Calu3 (cell line): ENCODE results near the gene PRSS35. TPM values are rescaled to one million over a fixed set of nuclear protein-coding genes. Genes with fewer than 3 reads are reported as not detected.

Experiments
- Bru-seq: library from RNA; stranded (reverse); fragments of 400-500 nt; gene quantifications from one replicate; lab custom pipeline; 2021; lab: Mats Ljungman, UMichigan
- BruChase-seq, 2 experiments: library from RNA; stranded (reverse); fragments of 400-500 nt; gene quantifications; one replicate each; lab custom pipeline; 2021; lab: Mats Ljungman, UMichigan
- BruUV-seq: library from RNA; stranded (reverse); fragments of 400-500 nt; replicated peaks from 2 replicates; lab custom pipeline; 2021; lab: Mats Ljungman, UMichigan
- CTCF ChIA-PET: fragments of 300-600 bp; sonication (Branson Sonifier 250); formaldehyde crosslinking; loops from one replicate; lab custom pipeline; 2022; ENCODE audit warnings: antibody characterized with exemption; lab: Charles Lee
- DNase-seq: peaks from one replicate; pipeline ENCODE4 v3.0.0; 2022
- H3K27ac Mint-ChIP-seq: one replicate; pipeline ENCODE4 v1.8.0; 2022; ENCODE audit warnings: mixed read lengths; ENCODE audit not compliant: unreplicated experiment
- H3K27me3 Mint-ChIP-seq: one replicate; pipeline ENCODE4 v1.8.0; 2022; ENCODE audit warnings: mixed read lengths; ENCODE audit not compliant: unreplicated experiment
- H3K36me3 Mint-ChIP-seq: one replicate; pipeline ENCODE4 v1.8.0; 2022; ENCODE audit warnings: mild to moderate bottlenecking, moderate library complexity, mixed read lengths; ENCODE audit not compliant: insufficient read depth, unreplicated experiment
- H3K4me1 Mint-ChIP-seq: one replicate; pipeline ENCODE4 v1.8.0; 2022; ENCODE audit warnings: mild to moderate bottlenecking, low read depth, mixed read lengths; ENCODE audit not compliant: unreplicated experiment
- H3K4me3 Mint-ChIP-seq: one replicate; pipeline ENCODE4 v1.8.0; 2022; ENCODE audit warnings: mild to moderate bottlenecking, low read depth, moderate library complexity, mixed read lengths; ENCODE audit not compliant: unreplicated experiment
- H3K9me3 Mint-ChIP-seq: one replicate; pipeline ENCODE4 v1.8.0; 2022; ENCODE audit warnings: low read depth, mixed read lengths; ENCODE audit not compliant: unreplicated experiment
- CTCF ChIP-seq: fragments of 200-600 bp; IDR thresholded peaks from one replicate; pipeline ENCODE4 v1.8.0; 2022; ENCODE audit warnings: antibody characterized with exemption; ENCODE audit not compliant: unreplicated experiment
- intact Hi-C: fragments of 100-400 bp; cut with micrococcal nuclease; formaldehyde crosslinking; loops from one replicate; pipeline ENCODE4 v1.10.0; 2022; ENCODE audit not compliant: unreplicated experiment
- long read RNA-seq: library from polyadenylated mRNA; stranded (forward); transcript quantifications from one replicate; pipeline ENCODE4 v2.0.0, GENCODE V29; 2022
- total RNA-seq: library from RNA; stranded (reverse); gene quantifications from 2 replicates; pipeline ENCODE4 v1.2.3, GENCODE V29; 2022

PRSS35 gene
- total RNA-seq (not detected in 2 replicates), Bru-seq, nascent RNA (percentile 6 among the genes with signal in this experiment), BruChase-seq, experiment 1, labeled RNA remaining after a 6-hour chase (not detected), BruChase-seq, experiment 2, labeled RNA remaining after a 2-hour chase (not detected)
- long read RNA-seq = 0 reads

GRCh38 chr6:83511901-83512681 lies at the start of gene PRSS35:
Gene PRSS35 (plus strand): TSS chr6:83512534. CDS start chr6:83523442, 10,908 bp downstream.
- intact Hi-C loops = loop anchor here (1.0 kb wide), 1 partner anchor 94 kb away; no protein-coding TSS in a partner anchor
- H3K36me3 Mint-ChIP-seq = peaks cover 9% of the 10 kb centered on the region
- H3K27ac Mint-ChIP-seq = no peak within 1 kb of the TSS
- TF ChIP-seq CTCF = peak; percentile 65
- peak; percentile 64 for DNase-seq
- no peaks in the 10 kb centered on the region for H3K4me1 Mint-ChIP-seq
- CTCF ChIA-PET = interaction anchor here (0.6 to 1.3 kb wide), 9 partner anchors 24 to 983 kb away, joined by 3 to 6 read pairs (median 3); partner anchors contain the start of gene DOP1A
- no peaks in the 10 kb centered on the region for H3K27me3 Mint-ChIP-seq
- BruUV-seq = no TSS peak
- no peaks in the 10 kb centered on the region for H3K9me3 Mint-ChIP-seq
- H3K4me3 Mint-ChIP-seq = peak within 1 kb of the TSS; percentile 68

GRCh38 chr6:83463886-83464285 lies 48.4 kb upstream of the PRSS35 start:
- Mint-ChIP-seq H3K36me3 (no peaks in the 10 kb centered on the region), H3K4me1 (peaks cover 10% of the 10 kb centered on the region), H3K27me3 (no peaks in the 10 kb centered on the region), H3K9me3 (no peaks in the 10 kb centered on the region), H3K27ac (no peak overlapping the region), H3K4me3 (no peak overlapping the region)
- no TSS peak for BruUV-seq
- no peak for TF ChIP-seq CTCF
- CTCF ChIA-PET = no interaction called here
- no peak for DNase-seq
- intact Hi-C loops = no loop called here

- Mint-ChIP-seq H3K4me3 (no peak overlapping the region), H3K4me1 (peaks cover 6% of the 10 kb centered on the region), H3K27me3 (no peaks in the 10 kb centered on the region), H3K27ac (no peak overlapping the region), H3K9me3 (no peaks in the 10 kb centered on the region), H3K36me3 (no peaks in the 10 kb centered on the region)
- intact Hi-C loops = no loop called here
- no peak for TF ChIP-seq CTCF
- CTCF ChIA-PET = no interaction called here
- BruUV-seq = no TSS peak
- no peak for DNase-seq
These were observed 47.8 kb upstream of the PRSS35 start for GRCh38 chr6:83464381-83465140.

- no TSS peak for BruUV-seq
- Mint-ChIP-seq H3K4me3 (no peak overlapping the region), H3K27ac (no peak overlapping the region), H3K9me3 (no peaks in the 10 kb centered on the region), H3K36me3 (no peaks in the 10 kb centered on the region), H3K27me3 (no peaks in the 10 kb centered on the region), H3K4me1 (no peaks in the 10 kb centered on the region)
- CTCF ChIA-PET = interaction anchor here (0.6 kb wide), 1 partner anchor 14 kb away, joined by 3 read pairs; no protein-coding TSS in a partner anchor
- intact Hi-C loops = no loop called here
- TF ChIP-seq CTCF = no peak
- DNase-seq = no peak
These were observed 46.0 kb upstream of the PRSS35 start for GRCh38 chr6:83466328-83466727.
